ENCODE data around the gene PRF1. TPM values are rescaled to one million over a fixed set of nuclear protein-coding genes. Genes with fewer than 3 reads are reported as not detected.
"Not testable (repeated sequence)": the region's sequence is repeated elsewhere in the genome, so short reads cannot be mapped to it uniquely, and the experiment has no call there.

PRF1 gene
- total and polyA plus RNA-seq, 9 donors = 0.28 to 1.6 (median 0.53) TPM

DNA sequence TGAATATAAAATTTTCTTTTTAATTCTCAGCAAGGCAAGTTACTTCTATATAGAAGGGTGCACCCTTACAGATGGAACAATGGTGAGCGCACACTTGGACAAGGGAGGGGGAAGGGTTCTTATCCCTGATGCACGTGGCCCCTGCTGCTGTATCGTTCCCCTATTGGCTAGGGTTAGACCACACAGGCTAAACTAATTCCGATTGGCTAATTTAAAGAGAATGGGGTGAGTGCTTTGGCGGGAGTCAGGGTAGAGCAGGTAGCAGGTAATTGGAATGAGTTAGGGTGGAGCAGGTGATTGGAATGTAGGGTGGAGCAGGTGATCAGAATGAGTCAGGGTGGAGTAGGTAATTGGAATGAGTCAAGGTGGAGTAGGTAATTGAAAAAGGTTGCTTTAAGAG is 32.0 kb upstream of the PRF1 start:
- H3K9me3 ChIP-seq (replicated peaks; ENCODE audit: control insufficient read depth, low read depth, low read length); DNase-seq: not testable (repeated sequence)

DNA sequence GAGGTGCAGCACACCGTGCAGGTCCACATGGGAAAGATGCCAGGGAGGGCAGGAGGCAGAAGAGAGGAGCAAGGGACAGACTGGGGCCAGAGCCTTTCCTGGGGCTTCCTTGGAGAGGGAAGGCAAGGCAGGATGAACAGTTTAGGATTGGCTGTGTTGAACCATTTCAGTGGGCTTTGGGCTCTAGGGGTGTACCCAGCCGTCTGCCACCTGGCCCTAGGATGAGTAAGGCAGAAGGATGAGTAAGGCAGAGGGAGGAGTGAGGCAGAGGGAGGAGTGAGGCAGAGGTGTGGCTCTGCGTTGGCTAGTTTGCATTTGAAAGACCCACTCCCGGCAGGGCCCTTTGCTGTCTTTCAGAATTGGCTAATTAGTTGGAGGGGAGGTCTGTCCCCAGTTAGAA is 31.5 kb upstream of the PRF1 start:
- no peak overlapping the region for H3K27ac ChIP-seq (ENCODE audit: low read length)
- H3K36me3 ChIP-seq (ENCODE audit: control insufficient read depth, insufficient read depth, low read length) = no peaks in the 10 kb centered on the region
- no peaks in the 10 kb centered on the region for H3K4me1 ChIP-seq (ENCODE audit: control insufficient read depth, insufficient read depth, low read length)
- no peak overlapping the region for H3K4me3 ChIP-seq (ENCODE audit: low read length)
- WGBS (ENCODE audit: insufficient coverage) = 61% methylated on average over 4 of the region's 4 CpGs
- no peak for DNase-seq
- H3K9me3 ChIP-seq (replicated peaks; ENCODE audit: control insufficient read depth, low read depth, low read length) = no peaks in the 10 kb centered on the region
- H3K27me3 ChIP-seq (ENCODE audit: control insufficient read depth, insufficient read depth, low read length) = no peaks in the 10 kb centered on the region

More for the DNA sequence above, 32.0 kb upstream of the PRF1 start:
- 91% methylated on average over 4 of the region's 5 CpGs for WGBS (ENCODE audit: insufficient coverage)
- not testable (repeated sequence) for H3K36me3 ChIP-seq (ENCODE audit: control insufficient read depth, insufficient read depth, low read length); H3K27me3 ChIP-seq (ENCODE audit: control insufficient read depth, insufficient read depth, low read length); H3K4me1 ChIP-seq (ENCODE audit: control insufficient read depth, insufficient read depth, low read length); H3K27ac ChIP-seq (ENCODE audit: low read length); H3K4me3 ChIP-seq (ENCODE audit: low read length)

DNA sequence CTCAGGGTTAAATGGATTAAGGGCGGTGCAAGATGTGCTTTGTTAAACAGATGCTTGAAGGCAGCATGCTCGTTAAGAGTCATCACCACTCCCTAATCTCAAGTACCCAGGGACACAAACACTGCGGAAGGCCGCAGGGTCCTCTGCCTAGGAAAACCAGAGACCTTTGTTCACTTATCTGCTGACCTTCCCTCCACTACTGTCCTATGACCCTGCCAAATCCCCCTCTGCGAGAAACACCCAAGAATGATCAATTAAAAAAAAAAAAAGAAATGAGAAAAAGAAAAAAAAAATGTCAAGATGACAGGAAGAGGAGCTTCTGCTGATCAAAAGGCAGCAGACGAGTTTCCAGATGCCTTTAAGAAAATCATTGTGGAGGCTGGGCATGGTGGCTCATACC is 29.2 kb upstream of the PRF1 start:
- not testable (repeated sequence) for H3K4me1 ChIP-seq (ENCODE audit: control insufficient read depth, insufficient read depth, low read length); DNase-seq; H3K27me3 ChIP-seq (ENCODE audit: control insufficient read depth, insufficient read depth, low read length); H3K27ac ChIP-seq (ENCODE audit: low read length); H3K36me3 ChIP-seq (ENCODE audit: control insufficient read depth, insufficient read depth, low read length); H3K4me3 ChIP-seq (ENCODE audit: low read length); H3K9me3 ChIP-seq (replicated peaks; ENCODE audit: control insufficient read depth, low read depth, low read length)
- WGBS (ENCODE audit: insufficient coverage) = 38% methylated on average over 1 of the region's 6 CpGs

DNA sequence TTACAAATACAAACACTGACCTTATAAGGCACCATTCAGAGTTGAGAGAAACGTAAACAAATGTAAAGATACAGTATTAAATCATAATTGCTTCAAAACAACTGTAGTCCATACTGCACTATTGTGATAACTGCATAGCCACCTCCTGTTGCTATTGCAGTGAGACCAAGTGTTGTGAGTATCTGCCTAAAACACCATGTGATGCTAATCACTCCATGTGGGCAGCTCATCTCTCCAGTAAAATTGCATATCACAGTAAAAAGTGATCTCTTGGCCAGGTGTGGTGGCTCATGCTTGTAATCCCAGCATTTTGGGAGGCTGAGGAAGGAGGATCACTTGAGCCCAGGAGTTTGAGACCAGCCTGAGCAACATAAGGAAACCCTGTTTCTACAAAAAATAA is 26.8 kb upstream of the PRF1 start:
- no peak overlapping the region for H3K27ac ChIP-seq (ENCODE audit: low read length)
- H3K36me3 ChIP-seq (ENCODE audit: control insufficient read depth, insufficient read depth, low read length) = no peaks in the 10 kb centered on the region
- DNase-seq = no peak
- no peaks in the 10 kb centered on the region for H3K27me3 ChIP-seq (ENCODE audit: control insufficient read depth, insufficient read depth, low read length)
- no peak overlapping the region for H3K4me3 ChIP-seq (ENCODE audit: low read length)
- H3K4me1 ChIP-seq (ENCODE audit: control insufficient read depth, insufficient read depth, low read length) = no peaks in the 10 kb centered on the region
- no CpG with 5 or more reads among the region's 1 CpG for WGBS (ENCODE audit: insufficient coverage)
- H3K9me3 ChIP-seq (replicated peaks; ENCODE audit: control insufficient read depth, low read depth, low read length) = peaks cover 8% of the 10 kb centered on the region

DNA sequence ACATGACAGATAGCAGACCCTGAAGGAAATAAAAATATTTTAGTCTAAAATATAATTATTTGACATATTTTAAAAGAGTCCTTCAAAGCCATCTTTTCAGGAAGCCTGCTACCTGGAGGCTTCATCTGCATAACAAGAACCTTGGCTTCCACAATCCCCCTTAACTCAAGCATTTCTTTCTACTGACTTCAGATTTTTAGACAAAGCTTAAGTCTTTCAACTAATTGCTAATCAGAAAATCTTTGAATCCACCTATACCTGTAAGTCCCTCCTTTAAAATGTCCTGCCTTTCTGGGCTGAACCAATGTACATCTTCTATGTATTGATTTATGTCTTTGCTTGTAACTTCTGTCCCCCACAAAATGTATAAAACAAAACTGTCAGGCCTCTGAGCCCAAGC is 23.5 kb upstream of the PRF1 start:
- no peaks in the 10 kb centered on the region for H3K27me3 ChIP-seq (ENCODE audit: control insufficient read depth, insufficient read depth, low read length)
- H3K36me3 ChIP-seq (ENCODE audit: control insufficient read depth, insufficient read depth, low read length) = no peaks in the 10 kb centered on the region
- no peak overlapping the region for H3K4me3 ChIP-seq (ENCODE audit: low read length)
- no peaks in the 10 kb centered on the region for H3K4me1 ChIP-seq (ENCODE audit: control insufficient read depth, insufficient read depth, low read length)
- peaks cover 10% of the 10 kb centered on the region for H3K9me3 ChIP-seq (replicated peaks; ENCODE audit: control insufficient read depth, low read depth, low read length)
- DNase-seq = no peak
- no peak overlapping the region for H3K27ac ChIP-seq (ENCODE audit: low read length)

DNA sequence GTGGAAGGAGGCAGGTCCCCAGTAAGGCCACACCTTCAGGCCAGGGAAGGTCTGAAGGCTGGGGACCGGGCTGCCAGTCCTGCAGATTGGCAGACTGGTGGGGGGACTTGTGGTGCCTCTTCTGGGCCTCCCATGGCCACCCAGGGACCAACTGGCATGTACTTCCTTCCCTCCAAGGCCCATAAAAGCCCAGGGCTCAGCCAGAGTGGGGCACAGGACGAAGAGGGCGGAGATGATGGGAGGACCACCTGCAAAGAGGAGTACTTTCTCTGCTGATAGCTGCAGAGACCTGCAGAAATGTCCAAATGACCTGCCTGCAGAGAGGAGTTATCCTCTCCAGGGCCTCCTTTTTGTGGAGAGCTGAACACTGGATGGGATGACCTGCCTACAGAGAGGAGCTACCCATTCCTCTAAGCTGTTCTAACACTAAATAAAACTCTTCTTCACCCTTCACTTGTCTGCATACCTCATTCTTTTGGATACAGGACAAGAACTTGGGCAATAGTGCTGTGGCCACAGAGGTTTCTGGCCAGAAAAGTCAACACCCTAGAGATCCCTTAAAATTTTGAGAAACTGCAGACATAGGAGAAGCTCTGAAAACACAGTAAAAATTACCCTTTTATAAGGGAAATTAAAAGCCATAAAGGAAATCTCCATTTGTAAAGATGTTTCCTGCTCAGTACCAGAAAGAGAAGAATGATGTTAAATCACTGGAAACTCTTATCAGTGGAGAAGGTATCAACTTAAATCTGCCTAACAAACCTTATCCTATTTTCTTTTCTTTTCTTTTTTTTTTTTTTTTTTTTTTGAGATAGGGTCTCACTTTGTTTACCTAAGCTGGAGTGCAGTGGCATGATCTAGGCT is 20.7 kb upstream of the PRF1 start:
- no peak overlapping the region for H3K27ac ChIP-seq (ENCODE audit: low read length)
- peaks cover 1% of the 10 kb centered on the region for H3K4me1 ChIP-seq (ENCODE audit: control insufficient read depth, insufficient read depth, low read length)
- H3K27me3 ChIP-seq (ENCODE audit: control insufficient read depth, insufficient read depth, low read length) = no peaks in the 10 kb centered on the region
- H3K9me3 ChIP-seq (replicated peaks; ENCODE audit: control insufficient read depth, low read depth, low read length) = peaks cover 21% of the 10 kb centered on the region
- no peak for DNase-seq
- H3K4me3 ChIP-seq (ENCODE audit: low read length) = no peak overlapping the region
- 83% methylated on average over 3 of the region's 3 CpGs for WGBS (ENCODE audit: insufficient coverage)
- H3K36me3 ChIP-seq (ENCODE audit: control insufficient read depth, insufficient read depth, low read length) = no peaks in the 10 kb centered on the region

DNA sequence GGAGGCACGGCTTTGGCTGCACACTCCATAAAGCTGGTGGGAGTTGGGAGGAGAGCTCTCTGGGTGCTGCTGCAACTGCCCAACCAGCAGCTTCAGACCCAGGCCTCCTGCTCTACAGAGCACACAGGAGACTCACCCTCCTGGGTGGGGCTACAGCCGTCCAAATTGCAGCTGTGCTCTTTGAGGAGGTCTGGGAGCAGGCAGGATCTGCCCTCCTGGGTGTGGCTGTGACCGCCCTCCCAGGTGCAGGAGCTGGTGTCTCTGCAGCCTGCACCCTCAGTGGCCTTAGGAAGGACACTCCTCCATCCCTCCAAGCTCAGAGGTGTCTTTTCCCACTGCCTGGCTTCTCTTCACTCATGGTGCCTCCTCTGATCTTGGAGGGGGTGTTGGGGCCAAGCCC is 20.0 kb upstream of the PRF1 start:
- Histone ChIP-seq H3K36me3 (ENCODE audit: control insufficient read depth, insufficient read depth, low read length) (no peaks in the 10 kb centered on the region), H3K4me3 (ENCODE audit: low read length) (no peak overlapping the region), H3K27ac (ENCODE audit: low read length) (no peak overlapping the region), H3K4me1 (ENCODE audit: control insufficient read depth, insufficient read depth, low read length) (peaks cover 7% of the 10 kb centered on the region), H3K9me3 (replicated peaks; ENCODE audit: control insufficient read depth, low read depth, low read length) (peaks cover 17% of the 10 kb centered on the region), H3K27me3 (ENCODE audit: control insufficient read depth, insufficient read depth, low read length) (no peaks in the 10 kb centered on the region)
- no CpG with 5 or more reads among the region's 3 CpGs for WGBS (ENCODE audit: insufficient coverage)
- DNase-seq = no peak

DNA sequence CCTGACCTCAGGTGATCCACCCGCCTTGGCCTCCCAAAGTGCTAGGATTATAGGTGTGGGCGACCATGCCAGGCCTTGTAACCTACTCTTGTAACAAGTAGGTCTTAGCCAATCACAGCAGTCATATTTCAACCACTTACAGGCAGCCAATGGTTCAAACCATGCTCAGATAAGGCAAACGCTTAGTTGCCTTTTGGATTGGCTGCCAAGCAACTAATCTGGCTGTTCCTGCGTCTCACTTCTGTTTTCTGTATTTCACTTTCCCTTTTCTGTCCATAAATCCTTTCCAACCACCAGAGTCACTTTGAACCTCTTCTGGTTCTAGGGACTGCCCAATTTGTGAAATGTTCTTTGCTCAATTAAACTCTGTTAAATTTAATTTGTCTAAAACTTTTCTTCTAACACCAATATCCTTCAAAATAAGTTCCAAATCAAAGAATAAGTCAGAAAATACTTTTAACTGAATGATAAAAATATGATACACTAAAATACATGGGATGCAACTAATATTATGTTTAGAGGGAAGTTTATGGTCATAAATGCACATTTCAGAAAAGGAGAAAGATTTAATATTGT is 19.1 kb upstream of the PRF1 start:
- H3K36me3 ChIP-seq (ENCODE audit: control insufficient read depth, insufficient read depth, low read length) = no peaks in the 10 kb centered on the region
- 84% methylated on average over 3 of the region's 4 CpGs for WGBS (ENCODE audit: insufficient coverage)
- H3K4me1 ChIP-seq (ENCODE audit: control insufficient read depth, insufficient read depth, low read length) = peaks cover 8% of the 10 kb centered on the region
- H3K9me3 ChIP-seq (replicated peaks; ENCODE audit: control insufficient read depth, low read depth, low read length) = peaks cover 17% of the 10 kb centered on the region
- H3K4me3 ChIP-seq (ENCODE audit: low read length) = no peak overlapping the region
- H3K27ac ChIP-seq (ENCODE audit: low read length) = no peak overlapping the region
- no peaks in the 10 kb centered on the region for H3K27me3 ChIP-seq (ENCODE audit: control insufficient read depth, insufficient read depth, low read length)
- DNase-seq = no peak

DNA sequence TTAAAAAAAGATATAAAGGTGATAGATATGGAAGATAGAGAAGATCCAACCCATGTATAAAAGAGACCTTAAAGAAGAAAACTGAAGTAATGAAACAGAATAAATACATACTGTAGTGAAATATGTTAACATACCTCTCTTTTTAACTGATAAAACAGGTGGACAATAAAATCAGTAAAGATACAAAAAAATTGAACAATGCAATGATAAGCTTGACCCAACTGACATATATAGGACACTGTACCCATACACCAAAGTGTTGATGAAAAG is 17.4 kb upstream of the PRF1 start:
- DNase-seq = no peak
- Histone ChIP-seq H3K27me3 (ENCODE audit: control insufficient read depth, insufficient read depth, low read length) (no peaks in the 10 kb centered on the region), H3K4me1 (ENCODE audit: control insufficient read depth, insufficient read depth, low read length) (peaks cover 8% of the 10 kb centered on the region), H3K36me3 (ENCODE audit: control insufficient read depth, insufficient read depth, low read length) (no peaks in the 10 kb centered on the region), H3K9me3 (replicated peaks; ENCODE audit: control insufficient read depth, low read depth, low read length) (peaks cover 17% of the 10 kb centered on the region), H3K27ac (ENCODE audit: low read length) (no peak overlapping the region), H3K4me3 (ENCODE audit: low read length) (no peak overlapping the region)

DNA sequence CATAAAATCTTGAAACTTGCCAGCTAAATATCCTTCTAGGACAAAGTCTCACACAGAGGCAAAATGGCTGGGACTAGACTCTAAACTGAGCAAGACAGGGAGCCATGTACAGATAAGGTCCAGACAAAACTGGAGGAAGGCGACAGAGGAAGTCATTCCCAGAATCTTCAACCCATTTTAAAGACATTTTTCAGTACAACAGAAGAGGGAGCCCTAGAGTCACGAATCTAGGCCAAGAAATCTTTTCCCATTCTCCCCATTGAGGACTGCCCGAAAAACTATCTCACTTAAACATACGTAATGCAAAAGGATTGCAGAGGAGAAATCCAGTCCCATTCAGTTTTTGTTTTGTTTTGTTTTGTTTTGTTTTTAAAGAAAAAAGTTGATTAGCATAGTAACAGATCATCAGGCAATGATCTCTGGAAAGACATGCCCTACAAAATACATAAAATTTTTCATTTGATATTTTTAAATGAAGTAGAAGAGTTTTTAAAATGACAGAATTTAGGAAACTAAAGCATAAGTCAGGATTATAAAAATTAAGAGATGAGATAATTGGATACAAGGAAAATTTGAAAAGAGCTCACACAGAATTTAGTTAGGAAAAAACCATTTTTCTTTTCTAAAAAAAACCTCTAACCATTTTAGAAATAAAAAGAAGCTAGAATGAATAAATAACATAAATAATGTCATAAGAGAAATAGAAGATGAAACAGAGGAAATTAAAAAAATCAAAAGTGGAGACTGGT is 16.9 kb upstream of the PRF1 start:
- 100% methylated on average over 1 of the region's 4 CpGs for WGBS (ENCODE audit: insufficient coverage)
- Histone ChIP-seq H3K36me3 (ENCODE audit: control insufficient read depth, insufficient read depth, low read length) (no peaks in the 10 kb centered on the region), H3K27me3 (ENCODE audit: control insufficient read depth, insufficient read depth, low read length) (no peaks in the 10 kb centered on the region), H3K4me3 (ENCODE audit: low read length) (no peak overlapping the region), H3K4me1 (ENCODE audit: control insufficient read depth, insufficient read depth, low read length) (peaks cover 8% of the 10 kb centered on the region), H3K27ac (ENCODE audit: low read length) (no peak overlapping the region), H3K9me3 (replicated peaks; ENCODE audit: control insufficient read depth, low read depth, low read length) (peaks cover 17% of the 10 kb centered on the region)
- DNase-seq = no peak
